GM23248 (cell line): ENCODE data around the gene MEGF11.

Source experiments
- EZH2 ChIP-seq: fragments of 200-600 bp; sonication (generic); IDR thresholded peaks from 2 replicates; pipeline ENCODE4 v1.6.1; 2018; ENCODE audit warnings: antibody characterized with exemption, mild to moderate bottlenecking; ENCODE audit not compliant: insufficient read depth, poor library complexity, severe bottlenecking
- EZH2phosphoT487 ChIP-seq: fragments of 200-600 bp; sonication (generic); IDR thresholded peaks from 2 replicates; pipeline ENCODE4 v1.6.1; 2018; ENCODE audit warnings: antibody characterized with exemption, moderate library complexity, mild to moderate bottlenecking, low read depth; ENCODE audit not compliant: insufficient read depth

GRCh38 chr15:65883571-65883970, 370.0 kb downstream of the MEGF11 start:
- TF ChIP-seq EZH2phosphoT487: no peak
- no peak for TF ChIP-seq EZH2
